BLaER1 treated with 17β-estradiol and CSF1 and Interleukin-3, amounts not matched to agents 10 nM and 100 nM (cell line): ENCODE results near the gene SEMA5A.

ENCODE experiments used
- H3K27ac ChIP-seq, 11 experiments: shearing (Covaris generic); formaldehyde crosslinking; 2 replicates each; pipeline ENCODE4 v1.8.1; 2022
- H3K27me3 ChIP-seq, 11 experiments: shearing (Covaris generic); formaldehyde crosslinking; 2 replicates each; pipeline ENCODE4 v1.8.1; 2022
- H3K36me3 ChIP-seq, 11 experiments: shearing (Covaris generic); formaldehyde crosslinking; 2 replicates each; pipeline ENCODE4 v1.8.1; 2022
- H3K4me1 ChIP-seq, 10 experiments: shearing (Covaris generic); formaldehyde crosslinking; 2 replicates each; pipeline ENCODE4 v1.8.1; 2022
- H3K4me2 ChIP-seq, 11 experiments: shearing (Covaris generic); formaldehyde crosslinking; 2 replicates each; pipeline ENCODE4 v1.8.1; 2022
- H3K4me3 ChIP-seq, 10 experiments: shearing (Covaris generic); formaldehyde crosslinking; 2 replicates each; pipeline ENCODE4 v1.8.1; 2022
- H3K9ac ChIP-seq, 11 experiments: shearing (Covaris generic); formaldehyde crosslinking; 2 replicates each; pipeline ENCODE4 v1.8.1; 2022
- H3K9me3 ChIP-seq, 11 experiments: shearing (Covaris generic); formaldehyde crosslinking; replicated peaks in 1 of 11; 2 replicates each; pipeline ENCODE4 v1.8.1; 2022
- H4K20me1 ChIP-seq, 11 experiments: shearing (Covaris generic); formaldehyde crosslinking; 2 replicates each; pipeline ENCODE4 v1.8.1; 2022
- Cebpa-rat ChIP-seq, 11 experiments: shearing (Covaris generic); IDR thresholded peaks; 2 replicates each; pipeline ENCODE4 v1.8.1; 2022

The SEMA5A gene

DNA sequence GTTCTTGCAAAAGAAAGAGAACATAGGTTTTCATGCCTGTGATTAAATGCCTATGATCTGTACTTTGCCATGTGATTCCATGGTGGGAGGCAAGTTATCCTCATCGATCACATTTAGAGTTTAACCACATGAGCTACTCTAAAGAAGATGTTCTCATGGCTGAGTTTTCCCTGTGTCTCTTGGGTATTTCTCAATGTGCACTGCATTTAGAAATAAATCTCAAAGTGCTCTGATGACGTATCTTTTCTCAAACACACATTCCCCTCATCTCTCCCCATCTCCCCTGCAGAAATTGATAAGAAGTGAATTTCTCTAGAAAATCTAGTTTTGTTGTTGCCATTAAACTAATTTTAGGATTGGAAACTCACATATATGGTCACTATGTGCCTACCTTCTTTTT, 282.2 kb downstream of the SEMA5A start:
- Histone ChIP-seq H3K36me3 (no peaks in the 10 kb centered on the region), H3K27me3 (no peaks in the 10 kb centered on the region), H3K4me3 (no peak overlapping the region), H3K9ac (no peak overlapping the region), H3K4me1 (no peaks in the 10 kb centered on the region), H4K20me1 (no peaks in the 10 kb centered on the region), H3K9me3 (no peaks in the 10 kb centered on the region), H3K4me2 (no peak overlapping the region), H3K27ac (no peak overlapping the region)
- no peak for TF ChIP-seq Cebpa-rat (IDR thresholded peaks at IDR 0.05)

- H3K4me2 ChIP-seq: no peak overlapping the region
- no peaks in the 10 kb centered on the region for H3K27me3 ChIP-seq
- H3K4me3 ChIP-seq: no peak overlapping the region
- TF ChIP-seq Cebpa-rat (IDR thresholded peaks at IDR 0.05): no peak
- H3K9me3 ChIP-seq: no peaks in the 10 kb centered on the region
- H3K27ac ChIP-seq: no peak overlapping the region
- no peaks in the 10 kb centered on the region for H3K4me1 ChIP-seq
- H3K36me3 ChIP-seq: no peaks in the 10 kb centered on the region
- no peak overlapping the region for H3K9ac ChIP-seq
- H4K20me1 ChIP-seq: no peaks in the 10 kb centered on the region
Measured at GRCh38 chr5:9251379-9251980, 294.4 kb downstream of the SEMA5A start.

DNA sequence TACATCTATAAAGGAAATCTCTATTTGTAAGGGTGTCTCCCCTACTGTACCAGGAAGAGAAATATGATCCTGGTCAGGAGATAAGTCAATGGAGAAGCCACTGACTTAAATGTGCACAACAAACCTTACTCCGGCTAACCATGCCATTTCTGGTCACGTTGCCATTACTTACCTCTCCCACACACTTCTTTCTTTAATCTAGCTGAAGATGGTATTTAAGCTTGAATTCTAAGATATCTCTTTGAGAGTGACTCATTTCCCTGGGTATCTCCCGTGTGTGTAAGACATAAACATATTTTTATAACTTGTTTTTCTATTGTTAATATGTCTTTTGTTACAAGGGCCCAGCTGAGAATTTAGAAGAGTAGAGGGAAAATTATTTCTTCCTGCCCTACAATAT, 296.6 kb downstream of the SEMA5A start:
- Histone ChIP-seq H4K20me1 (no peaks in the 10 kb centered on the region), H3K4me3 (no peak overlapping the region), H3K9ac (no peak overlapping the region), H3K4me1 (no peaks in the 10 kb centered on the region), H3K27ac (no peak overlapping the region), H3K27me3 (no peaks in the 10 kb centered on the region), H3K9me3 (no peaks in the 10 kb centered on the region), H3K4me2 (no peak overlapping the region), H3K36me3 (no peaks in the 10 kb centered on the region)
- no peak for TF ChIP-seq Cebpa-rat (IDR thresholded peaks at IDR 0.05)

- Histone ChIP-seq H3K27me3 (no peaks in the 10 kb centered on the region), H3K9me3 (no peaks in the 10 kb centered on the region), H3K27ac (no peak overlapping the region), H3K4me1 (no peaks in the 10 kb centered on the region), H3K36me3 (no peaks in the 10 kb centered on the region), H3K9ac (no peak overlapping the region), H4K20me1 (no peaks in the 10 kb centered on the region), H3K4me3 (no peak overlapping the region), H3K4me2 (no peak overlapping the region)
- no peak for TF ChIP-seq Cebpa-rat (IDR thresholded peaks at IDR 0.05)
Measured at GRCh38 chr5:9245071-9245470, 300.8 kb downstream of the SEMA5A start.

- no peaks in the 10 kb centered on the region for H3K36me3 ChIP-seq
- H3K4me1 ChIP-seq: no peaks in the 10 kb centered on the region
- TF ChIP-seq Cebpa-rat (IDR thresholded peaks at IDR 0.05): no peak
- H3K4me3 ChIP-seq: no peak overlapping the region
- H3K4me2 ChIP-seq: no peak overlapping the region
- no peak overlapping the region for H3K9ac ChIP-seq
- no peak overlapping the region for H3K27ac ChIP-seq
- no peaks in the 10 kb centered on the region for H4K20me1 ChIP-seq
- no peaks in the 10 kb centered on the region for H3K27me3 ChIP-seq
- no peaks in the 10 kb centered on the region for H3K9me3 ChIP-seq
Measured at GRCh38 chr5:9244417-9244816, 301.5 kb downstream of the SEMA5A start.

GRCh38 chr5:9241479-9242305, 304.2 kb downstream of the SEMA5A start:
- H3K4me2 ChIP-seq: no peak overlapping the region
- no peak overlapping the region for H3K27ac ChIP-seq
- H3K4me1 ChIP-seq: no peaks in the 10 kb centered on the region
- H4K20me1 ChIP-seq: no peaks in the 10 kb centered on the region
- TF ChIP-seq Cebpa-rat (IDR thresholded peaks at IDR 0.05): no peak
- no peaks in the 10 kb centered on the region for H3K9me3 ChIP-seq
- no peak overlapping the region for H3K9ac ChIP-seq
- H3K4me3 ChIP-seq: no peak overlapping the region
- H3K36me3 ChIP-seq: no peaks in the 10 kb centered on the region
- no peaks in the 10 kb centered on the region for H3K27me3 ChIP-seq

DNA sequence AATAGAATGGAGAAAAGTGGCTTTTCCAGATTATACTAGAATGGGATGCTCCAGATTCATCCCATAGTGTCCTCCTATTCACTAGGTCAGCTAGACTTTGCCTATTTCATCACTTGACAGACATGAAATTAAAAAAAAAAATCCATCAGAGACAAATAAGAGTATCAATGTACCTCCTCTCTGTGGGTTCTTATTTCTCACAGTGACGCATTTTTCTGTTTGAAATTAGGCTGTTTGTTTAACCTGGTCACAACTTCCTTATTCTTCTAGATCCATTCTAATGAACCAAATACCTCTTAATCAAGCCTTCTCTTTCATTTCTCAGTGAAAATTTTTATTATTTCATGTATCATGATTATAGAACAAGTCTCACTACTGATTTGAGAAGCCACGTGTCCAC, 305.4 kb downstream of the SEMA5A start:
- Histone ChIP-seq H3K27me3 (no peaks in the 10 kb centered on the region), H3K4me1 (no peaks in the 10 kb centered on the region), H3K9me3 (peaks cover 0 to 9% (median 0%) of the 10 kb centered on the region in 11 experiments; a peak in 3 of 22 replicates), H3K36me3 (no peaks in the 10 kb centered on the region), H3K4me3 (no peak overlapping the region), H3K27ac (no peak overlapping the region), H3K9ac (no peak overlapping the region), H4K20me1 (no peaks in the 10 kb centered on the region), H3K4me2 (no peak overlapping the region)
- no peak for TF ChIP-seq Cebpa-rat (IDR thresholded peaks at IDR 0.05)

DNA sequence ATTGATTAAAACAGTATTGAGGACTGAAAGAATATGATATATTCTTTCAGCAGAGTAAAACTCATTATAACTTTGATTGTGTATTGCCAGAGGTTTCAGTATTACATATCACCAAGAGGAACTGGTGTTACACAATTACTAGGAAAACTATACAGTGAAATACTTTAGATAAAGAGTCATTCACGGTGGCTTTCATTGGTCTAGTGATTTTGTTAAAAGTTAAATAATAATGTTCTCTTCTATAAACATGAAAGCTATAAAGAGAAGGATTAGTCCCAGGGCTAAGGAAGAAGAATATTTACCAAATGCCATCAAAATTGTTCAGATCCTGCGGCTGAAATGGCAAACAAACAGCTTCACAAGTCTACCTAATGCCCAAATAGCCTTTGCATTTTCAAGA, 306.2 kb downstream of the SEMA5A start:
- no peak overlapping the region for H3K4me3 ChIP-seq
- no peak overlapping the region for H3K4me2 ChIP-seq

GRCh38 chr5:9239071-9239470, 306.8 kb downstream of the SEMA5A start:
- no peaks in the 10 kb centered on the region for H3K4me1 ChIP-seq
- no peak for TF ChIP-seq Cebpa-rat (IDR thresholded peaks at IDR 0.05)
- no peak overlapping the region for H3K9ac ChIP-seq
- H3K27me3 ChIP-seq: no peaks in the 10 kb centered on the region
- H4K20me1 ChIP-seq: no peaks in the 10 kb centered on the region
- no peak overlapping the region for H3K4me3 ChIP-seq
- H3K36me3 ChIP-seq: no peaks in the 10 kb centered on the region
- H3K27ac ChIP-seq: no peak overlapping the region
- no peak overlapping the region for H3K4me2 ChIP-seq
- peaks cover 0 to 9% (median 0%) of the 10 kb centered on the region in 11 experiments; a peak in 3 of 22 replicates for H3K9me3 ChIP-seq

More for the DNA sequence above, 306.2 kb downstream of the SEMA5A start:
- peaks cover 0 to 9% (median 0%) of the 10 kb centered on the region in 11 experiments; a peak in 3 of 22 replicates for H3K9me3 ChIP-seq
- H3K4me1 ChIP-seq: no peaks in the 10 kb centered on the region
- H3K36me3 ChIP-seq: no peaks in the 10 kb centered on the region
- H3K27ac ChIP-seq: no peak overlapping the region
- no peaks in the 10 kb centered on the region for H3K27me3 ChIP-seq
- H3K9ac ChIP-seq: no peak overlapping the region
- TF ChIP-seq Cebpa-rat (IDR thresholded peaks at IDR 0.05): no peak
- no peaks in the 10 kb centered on the region for H4K20me1 ChIP-seq

GRCh38 chr5:9233712-9234111, 312.2 kb downstream of the SEMA5A start:
- H3K9me3 ChIP-seq: peaks cover 0 to 9% (median 0%) of the 10 kb centered on the region in 11 experiments; a peak in 3 of 22 replicates
- no peaks in the 10 kb centered on the region for H4K20me1 ChIP-seq
- H3K4me1 ChIP-seq: no peaks in the 10 kb centered on the region
- no peak overlapping the region for H3K4me3 ChIP-seq
- H3K4me2 ChIP-seq: no peak overlapping the region
- no peak overlapping the region for H3K27ac ChIP-seq
- H3K36me3 ChIP-seq: no peaks in the 10 kb centered on the region
- H3K27me3 ChIP-seq: no peaks in the 10 kb centered on the region
- H3K9ac ChIP-seq: no peak overlapping the region
- TF ChIP-seq Cebpa-rat (IDR thresholded peaks at IDR 0.05): no peak
